ENCODE measurements around the gene LMNA. TPM values are rescaled to one million over a fixed set of nuclear protein-coding genes. Genes with fewer than 3 reads are reported as not detected.

The LMNA gene
- total RNA-seq, 1 experiment from 2014 or later = 499 TPM

GRCh38 chr1:156167536-156167935 is 53.0 kb downstream of the LMNA start:
- no peaks in the 10 kb centered on the region for H3K36me3 Mint-ChIP-seq (ENCODE audit: insufficient read depth, unreplicated experiment)
- H3K27me3 Mint-ChIP-seq (ENCODE audit: unreplicated experiment) = no peaks in the 10 kb centered on the region
- DNase-seq = no peak
- intact Hi-C loops (cut with micrococcal nuclease; ENCODE audit: unreplicated experiment) = no loop called here
- CTCF ChIA-PET = interaction anchor here (0.6 kb wide), 1 partner anchor 8 kb away, joined by 3 read pairs; no protein-coding TSS in a partner anchor
- H3K9me3 Mint-ChIP-seq (ENCODE audit: low read depth, unreplicated experiment) = no peaks in the 10 kb centered on the region
- no peak overlapping the region for H3K27ac Mint-ChIP-seq (ENCODE audit: unreplicated experiment)
- H3K4me1 Mint-ChIP-seq (ENCODE audit: low read depth, unreplicated experiment) = no peaks in the 10 kb centered on the region
- TF ChIP-seq CTCF (IDR thresholded peaks at IDR 0.05; ENCODE audit: unreplicated experiment) = no peak
- H3K4me3 Mint-ChIP-seq (ENCODE audit: low read depth, unreplicated experiment) = no peak overlapping the region
- BruUV-seq (replicated peaks) = no TSS peak

GRCh38 chr1:156172696-156173470 is 58.4 kb downstream of the LMNA start:
- intact Hi-C loops (cut with micrococcal nuclease; ENCODE audit: unreplicated experiment) = no loop called here
- no peak for DNase-seq
- Mint-ChIP-seq H3K27me3 (ENCODE audit: unreplicated experiment) (peaks cover 27% of the 10 kb centered on the region), H3K9me3 (ENCODE audit: low read depth, unreplicated experiment) (no peaks in the 10 kb centered on the region), H3K4me3 (ENCODE audit: low read depth, unreplicated experiment) (no peak overlapping the region), H3K36me3 (ENCODE audit: insufficient read depth, unreplicated experiment) (no peaks in the 10 kb centered on the region), H3K27ac (ENCODE audit: unreplicated experiment) (no peak overlapping the region), H3K4me1 (ENCODE audit: low read depth, unreplicated experiment) (peaks cover under 1% of the 10 kb centered on the region)
- no TSS peak for BruUV-seq (replicated peaks)
- CTCF ChIA-PET = no interaction called here
- TF ChIP-seq CTCF (IDR thresholded peaks at IDR 0.05; ENCODE audit: unreplicated experiment) = no peak

- no peaks in the 10 kb centered on the region for H3K36me3 Mint-ChIP-seq (ENCODE audit: insufficient read depth, unreplicated experiment)
- intact Hi-C loops (cut with micrococcal nuclease; ENCODE audit: unreplicated experiment) = no loop called here
- H3K27me3 Mint-ChIP-seq (ENCODE audit: unreplicated experiment) = peaks cover 27% of the 10 kb centered on the region
- CTCF ChIA-PET = interaction anchor here (0.6 kb wide), 1 partner anchor 557 kb away, joined by 5 read pairs; no protein-coding TSS in a partner anchor
- DNase-seq = no peak
- no peak overlapping the region for H3K4me3 Mint-ChIP-seq (ENCODE audit: low read depth, unreplicated experiment)
- no peaks in the 10 kb centered on the region for H3K9me3 Mint-ChIP-seq (ENCODE audit: low read depth, unreplicated experiment)
- no peak overlapping the region for H3K27ac Mint-ChIP-seq (ENCODE audit: unreplicated experiment)
- BruUV-seq (replicated peaks) = no TSS peak
- no peak for TF ChIP-seq CTCF (IDR thresholded peaks at IDR 0.05; ENCODE audit: unreplicated experiment)
- peaks cover 19% of the 10 kb centered on the region for H3K4me1 Mint-ChIP-seq (ENCODE audit: low read depth, unreplicated experiment)
Measured at GRCh38 chr1:156176610-156177210, 62.2 kb downstream of the LMNA start.

- Mint-ChIP-seq H3K36me3 (ENCODE audit: insufficient read depth, unreplicated experiment) (no peaks in the 10 kb centered on the region), H3K4me3 (ENCODE audit: low read depth, unreplicated experiment) (no peak overlapping the region), H3K27me3 (ENCODE audit: unreplicated experiment) (peaks cover 23% of the 10 kb centered on the region), H3K27ac (ENCODE audit: unreplicated experiment) (no peak overlapping the region), H3K4me1 (ENCODE audit: low read depth, unreplicated experiment) (peaks cover 27% of the 10 kb centered on the region), H3K9me3 (ENCODE audit: low read depth, unreplicated experiment) (no peaks in the 10 kb centered on the region)
- no peak for DNase-seq
- no TSS peak for BruUV-seq (replicated peaks)
- CTCF ChIA-PET = interaction anchor here (0.7 kb wide), 1 partner anchor 32 kb away, joined by 5 read pairs; no protein-coding TSS in a partner anchor
- intact Hi-C loops (cut with micrococcal nuclease; ENCODE audit: unreplicated experiment) = no loop called here
- TF ChIP-seq CTCF (IDR thresholded peaks at IDR 0.05; ENCODE audit: unreplicated experiment) = no peak
Measured at GRCh38 chr1:156177919-156178654, 63.6 kb downstream of the LMNA start.
